GM23338 (cell line): ENCODE data around the gene DIRAS2. TPM values are rescaled to one million over a fixed set of nuclear protein-coding genes. Genes with fewer than 3 reads are reported as not detected.
A peak's percentile ranks its signal among the peaks of the same experiment; 100 is the strongest.

ENCODE experiments used
- ATAC-seq: fragments of 200-7000 bp; cut with Tn5 transposase; 3 replicates; pipeline ENCODE4 v1.9.1; 2020
- DNase-seq: peaks from one replicate; pipeline ENCODE4 v3.0.0-alpha.2; 2015; ENCODE audit warnings: low spot score
- H2AFZ ChIP-seq: fragments of 200-600 bp; sonication (generic); 2 replicates; pipeline ENCODE4 v1.8.0; 2016; ENCODE audit warnings: antibody characterized with exemption, mild to moderate bottlenecking, moderate library complexity
- H3F3A ChIP-seq: fragments of 200-600 bp; sonication (generic); replicated peaks from 2 replicates; pipeline ENCODE4 v1.8.0; 2017; ENCODE audit warnings: antibody characterized with exemption, mixed run types, low read depth
- H3K27ac ChIP-seq: fragments of 200-600 bp; sonication (generic); 2 replicates; pipeline ENCODE4 v1.6.1; 2016; ENCODE audit warnings: low read depth
- H3K27me3 ChIP-seq: fragments of 200-600 bp; sonication (generic); 2 replicates; pipeline ENCODE4 v1.8.0; 2016; ENCODE audit warnings: mild to moderate bottlenecking, mixed run types, moderate library complexity; ENCODE audit not compliant: insufficient read depth
- H3K36me3 ChIP-seq: fragments of 200-600 bp; sonication (generic); 2 replicates; pipeline ENCODE4 v1.8.0; 2016; ENCODE audit warnings: mild to moderate bottlenecking; ENCODE audit not compliant: insufficient read depth
- H3K4me1 ChIP-seq: fragments of 200-600 bp; sonication (generic); 2 replicates; pipeline ENCODE4 v1.8.0; 2016; ENCODE audit warnings: mild to moderate bottlenecking, moderate library complexity; ENCODE audit not compliant: insufficient read depth
- H3K4me2 ChIP-seq: fragments of 200-600 bp; sonication (generic); 2 replicates; pipeline ENCODE4 v1.7.1; 2017; ENCODE audit warnings: mixed run types
- H3K4me3 ChIP-seq: fragments of 200-600 bp; sonication (generic); 2 replicates; pipeline ENCODE4 v1.6.1; 2016; ENCODE audit warnings: mixed run types
- H3K79me2 ChIP-seq: fragments of 200-600 bp; sonication (generic); replicated peaks from 2 replicates; pipeline ENCODE4 v1.8.0; 2017; ENCODE audit warnings: mild to moderate bottlenecking; ENCODE audit not compliant: insufficient read depth
- H3K9me2 ChIP-seq: fragments of 200-600 bp; sonication (generic); 2 replicates; pipeline ENCODE4 v1.8.0; 2017; ENCODE audit not compliant: insufficient read depth
- H4K20me1 ChIP-seq: fragments of 200-600 bp; sonication (generic); replicated peaks from 2 replicates; pipeline ENCODE4 v1.8.0; 2017; ENCODE audit warnings: mild to moderate bottlenecking; ENCODE audit not compliant: insufficient read depth
- H3K27ac Mint-ChIP-seq: 2 replicates; pipeline ENCODE4 v1.8.0; 2020; ENCODE audit warnings: inconsistent platforms, mild to moderate bottlenecking, moderate library complexity, mixed read lengths
- H3K27me3 Mint-ChIP-seq: 3 replicates; pipeline ENCODE4 v1.8.0; 2022; ENCODE audit warnings: low read depth, mild to moderate bottlenecking, moderate library complexity, mixed read lengths, inconsistent platforms; ENCODE audit not compliant: insufficient read depth, poor library complexity
- H3K36me3 Mint-ChIP-seq: 3 replicates; pipeline ENCODE4 v1.8.0; 2021; ENCODE audit warnings: low read depth, mild to moderate bottlenecking, inconsistent platforms, moderate library complexity, mixed read lengths
- H3K4me1 Mint-ChIP-seq: 3 replicates; pipeline ENCODE4 v1.8.0; 2020; ENCODE audit warnings: mild to moderate bottlenecking, inconsistent platforms, mixed read lengths
- H3K4me3 Mint-ChIP-seq: 3 replicates; pipeline ENCODE4 v1.8.0; 2021; ENCODE audit warnings: moderate library complexity, mild to moderate bottlenecking, inconsistent platforms, mixed read lengths
- H3K9me3 Mint-ChIP-seq: 3 replicates; pipeline ENCODE4 v1.8.0; 2020; ENCODE audit warnings: moderate library complexity, mild to moderate bottlenecking, inconsistent platforms, mixed read lengths
- CREB1 ChIP-seq: fragments of 250-450 bp; sonication (Bioruptor Pico); IDR thresholded peaks from 2 replicates; pipeline ENCODE4 v1.5.0; 2020; ENCODE audit warnings: low read depth, mild to moderate bottlenecking, moderate library complexity
- CTCF ChIP-seq, 2 experiments: fragments of 200-600 bp in 1 of 2; sonication (generic) in 1 of 2; conservative IDR thresholded peaks; 2 replicates each; pipeline versions ENCODE4 v1.5.1 to v1.6.1; 2016 to 2017; ENCODE audit warnings: antibody characterized with exemption in 2 of 2, low read depth in 2 of 2, mild to moderate bottlenecking in 2 of 2, moderate library complexity in 1 of 2
- EZH2 ChIP-seq: fragments of 200-600 bp; sonication (generic); IDR thresholded peaks from one replicate; pipeline ENCODE4 v1.8.0; 2017; ENCODE audit warnings: antibody characterized with exemption, mild to moderate bottlenecking, low read depth; ENCODE audit not compliant: unreplicated experiment
- POLR2AphosphoS5 ChIP-seq: IDR thresholded peaks from 2 replicates; pipeline ENCODE4 v1.6.1; 2016; ENCODE audit warnings: antibody characterized with exemption, low read depth
- REST ChIP-seq: IDR thresholded peaks from one replicate; pipeline ENCODE4 v1.6.1; 2018; ENCODE audit warnings: antibody characterized with exemption; ENCODE audit not compliant: unreplicated experiment
- STAT1 ChIP-seq: IDR thresholded peaks from one replicate; pipeline ENCODE4 v1.6.1; 2016; ENCODE audit warnings: antibody characterized with exemption; ENCODE audit not compliant: unreplicated experiment
- ZNF331 ChIP-seq: fragments of 250-450 bp; sonication (Bioruptor Pico); IDR thresholded peaks from 2 replicates; pipeline ENCODE4 v1.5.0; 2020; ENCODE audit warnings: low read depth, mild to moderate bottlenecking, moderate library complexity
- polyA plus RNA-seq: library from polyadenylated mRNA; unstranded; fragments of >200 nt; fragmentation: Nextera tagmentation; extraction: Ambion mirVana; gene quantifications from 2 replicates; pipeline ENCODE4 v1.2.1, GENCODE V29; 2016
- total RNA-seq: library from RNA; depleted of rRNA; stranded (reverse); fragments of >200 nt; shearing (Covaris generic); gene quantifications from 2 replicates; pipeline ENCODE4 v1.2.3, GENCODE V29; 2014
- TF ChIP-seq, protein P1 (sequence below): IDR thresholded peaks from 2 replicates; pipeline ENCODE4 v1.6.1; 2016; ENCODE audit warnings: antibody characterized with exemption

The DIRAS2 gene
- total and polyA plus RNA-seq, 2 experiments from 2014 or later, result 0.13 to 0.28 TPM

- TF ChIP-seq, protein P1, sequence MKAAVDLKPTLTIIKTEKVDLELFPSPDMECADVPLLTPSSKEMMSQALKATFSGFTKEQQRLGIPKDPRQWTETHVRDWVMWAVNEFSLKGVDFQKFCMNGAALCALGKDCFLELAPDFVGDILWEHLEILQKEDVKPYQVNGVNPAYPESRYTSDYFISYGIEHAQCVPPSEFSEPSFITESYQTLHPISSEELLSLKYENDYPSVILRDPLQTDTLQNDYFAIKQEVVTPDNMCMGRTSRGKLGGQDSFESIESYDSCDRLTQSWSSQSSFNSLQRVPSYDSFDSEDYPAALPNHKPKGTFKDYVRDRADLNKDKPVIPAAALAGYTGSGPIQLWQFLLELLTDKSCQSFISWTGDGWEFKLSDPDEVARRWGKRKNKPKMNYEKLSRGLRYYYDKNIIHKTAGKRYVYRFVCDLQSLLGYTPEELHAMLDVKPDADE, result no peak
- TF ChIP-seq REST (no peak), ZNF331 (CRISPR knock-in tag) (no peak)
Measured at GRCh38 chr9:90613502-90613901, 29.1 kb downstream of the DIRAS2 start (continued).

DNA sequence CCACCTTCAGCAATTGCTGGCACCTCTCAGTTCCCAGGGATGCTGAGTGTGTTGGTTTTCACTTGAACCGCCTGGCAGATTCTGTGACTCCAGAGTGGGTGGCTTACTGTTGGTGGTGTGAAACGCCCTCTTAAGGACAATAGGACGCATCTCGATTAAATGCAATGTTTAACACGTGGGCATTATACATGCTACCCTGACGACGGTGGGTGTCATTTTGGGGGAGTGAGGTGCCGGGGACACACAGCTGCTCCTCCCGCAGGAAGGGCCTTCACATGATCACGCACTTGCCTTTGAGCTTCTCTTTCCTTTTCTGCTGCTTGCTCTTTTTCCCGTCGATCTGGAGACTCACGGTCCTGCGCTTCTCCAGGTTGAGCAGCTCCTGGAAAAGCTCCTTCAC lies 29.7 kb downstream of the DIRAS2 start:
- no peaks in the 10 kb centered on the region; the same call in 2 of the 3 replicates for H3K4me1 Mint-ChIP-seq
- H3K9me3 Mint-ChIP-seq, result no peaks in the 10 kb centered on the region
- Histone ChIP-seq H3K27me3 (no peaks in the 10 kb centered on the region), H2AFZ (no peak overlapping the region), H3K79me2 (no peaks in the 10 kb centered on the region), H3K4me2 (no peak overlapping the region), H3K36me3 (no peaks in the 10 kb centered on the region), H3F3A (no peaks in the 10 kb centered on the region), H3K4me1 (no peaks in the 10 kb centered on the region), H3K9me2 (peaks cover 6% of the 10 kb centered on the region), H3K27ac (no peak overlapping the region), H3K4me3 (no peak overlapping the region), H4K20me1 (no peaks in the 10 kb centered on the region)
- TF ChIP-seq CTCF (conservative IDR thresholded peaks at IDR 0.05; ENCODE audit: low read depth in 2 of 2) (peak in 1 of 2 experiments; percentile 32; a peak in 2 of 4 replicates), CREB1 (CRISPR knock-in tag) (no peak)
- no peak overlapping the region for H3K4me3 Mint-ChIP-seq
- DNase-seq (no peak), ATAC-seq (no peak)
- H3K27me3 Mint-ChIP-seq, result peaks cover 4% of the 10 kb centered on the region
- no peak overlapping the region; the same call in 1 of the 2 replicates for H3K27ac Mint-ChIP-seq
- no peaks in the 10 kb centered on the region for H3K36me3 Mint-ChIP-seq

DNA sequence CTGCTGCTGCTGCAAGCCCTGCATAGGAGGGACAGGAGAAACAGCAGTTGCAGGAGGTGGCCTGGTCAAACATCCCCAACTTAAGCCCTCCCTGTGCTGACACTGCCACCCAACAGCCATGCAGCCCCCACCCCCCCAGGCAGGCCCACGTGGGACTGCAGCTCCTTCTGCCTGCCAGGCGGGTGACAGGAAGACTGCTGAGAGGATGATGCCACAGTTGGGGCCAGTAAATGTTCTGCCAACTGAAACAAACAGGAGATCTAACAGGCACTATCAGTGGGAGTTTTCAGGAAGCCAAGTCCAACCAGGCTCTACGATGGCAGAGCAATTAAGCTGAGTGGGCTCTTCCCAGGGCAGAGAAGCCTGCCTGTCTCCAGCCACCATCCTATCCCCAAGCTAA lies 31.1 kb downstream of the DIRAS2 start:
- H4K20me1 ChIP-seq, result no peaks in the 10 kb centered on the region
- Mint-ChIP-seq H3K27ac (no peak overlapping the region), H3K36me3 (no peaks in the 10 kb centered on the region), H3K9me3 (no peaks in the 10 kb centered on the region), H3K27me3 (peaks cover 4% of the 10 kb centered on the region), H3K4me1 (no peaks in the 10 kb centered on the region; the same call in 2 of the 3 replicates), H3K4me3 (no peak overlapping the region)
- no peaks in the 10 kb centered on the region for H3K79me2 ChIP-seq
- H2AFZ ChIP-seq, result no peak overlapping the region; the same call in 1 of the 2 replicates
- DNase-seq, result no peak
- no peaks in the 10 kb centered on the region for H3K36me3 ChIP-seq
- no peak overlapping the region for H3K4me3 ChIP-seq
- H3K27ac ChIP-seq, result no peak overlapping the region
- H3K27me3 ChIP-seq, result no peaks in the 10 kb centered on the region
- H3K9me2 ChIP-seq, result peaks cover 6% of the 10 kb centered on the region
- no peak for ATAC-seq
- no peaks in the 10 kb centered on the region for H3K4me1 ChIP-seq
- H3K4me2 ChIP-seq, result no peak overlapping the region
- H3F3A ChIP-seq, result no peaks in the 10 kb centered on the region
- TF ChIP-seq STAT1 (no peak), ZNF331 (CRISPR knock-in tag) (no peak), REST (no peak), POLR2AphosphoS5 (no peak), EZH2 (no peak), CREB1 (CRISPR knock-in tag) (no peak)
- TF ChIP-seq, protein P1, result no peak
